T-helper 1 cell treated with Interleukin-12 subunit alpha and Interleukin-12 subunit beta and Interleukin-4 antibody, amounts not matched to agents 30 ng/mL and 1 ng/mL, for 36 hours (primary cell): ENCODE measurements around the gene MAP7. TPM values are rescaled to one million over a fixed set of nuclear protein-coding genes. Genes with fewer than 3 reads are reported as not detected.
"Not testable (repeated sequence)": the region's sequence is repeated elsewhere in the genome, so short reads cannot be mapped to it uniquely, and the experiment has no call there.

Experiments
- intact Hi-C: fragments of 100-400 bp; cut with micrococcal nuclease; formaldehyde crosslinking; loops from one replicate; pipeline ENCODE4 v1.15.1; 2024
- total RNA-seq: library from RNA; stranded (reverse); gene quantifications from 2 replicates; pipeline ENCODE4 v1.2.3, GENCODE V29; 2022

Gene MAP7
- total RNA-seq, 1 donor from 2014 or later, result 1.4 TPM

DNA sequence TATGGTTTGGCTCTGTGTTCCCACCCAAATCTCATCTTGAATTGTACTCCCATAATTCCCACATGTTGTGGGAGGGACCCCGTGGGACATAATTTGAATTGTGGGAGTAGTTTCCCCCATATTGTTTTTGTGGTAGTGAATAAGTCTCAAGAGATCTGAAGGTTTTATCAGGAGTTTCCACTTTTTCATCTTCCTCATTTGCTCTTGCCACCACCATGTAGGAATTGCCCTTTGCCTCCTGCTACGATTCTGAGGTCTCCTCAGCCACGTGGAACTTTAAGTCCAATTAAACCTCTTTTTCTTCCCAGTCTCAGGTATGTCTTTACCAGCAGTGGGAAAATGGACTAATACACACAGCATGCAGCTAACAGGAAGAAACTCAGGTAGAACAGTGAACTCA is 151.8 kb downstream of the MAP7 start:
- intact Hi-C loops, result no loop called here

DNA sequence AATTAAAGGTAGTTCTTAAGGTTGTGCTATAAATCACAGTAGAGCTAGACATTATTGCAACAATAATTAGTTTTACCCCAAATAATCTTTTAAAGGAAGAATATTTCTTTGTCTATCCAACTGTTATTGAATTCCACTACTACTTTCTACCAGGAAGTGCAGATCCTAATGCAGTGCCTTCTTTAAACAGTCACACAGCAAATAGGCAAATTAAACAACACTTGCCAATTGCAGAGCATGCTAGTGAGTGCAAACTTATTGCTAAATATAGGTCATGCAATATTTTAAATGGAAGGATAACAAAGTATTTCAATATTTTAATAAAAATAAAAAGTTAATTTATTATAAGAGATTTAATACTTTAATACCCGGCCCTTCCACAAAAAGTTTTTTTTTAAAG is 153.3 kb downstream of the MAP7 start:
- intact Hi-C loops, result no loop called here

DNA sequence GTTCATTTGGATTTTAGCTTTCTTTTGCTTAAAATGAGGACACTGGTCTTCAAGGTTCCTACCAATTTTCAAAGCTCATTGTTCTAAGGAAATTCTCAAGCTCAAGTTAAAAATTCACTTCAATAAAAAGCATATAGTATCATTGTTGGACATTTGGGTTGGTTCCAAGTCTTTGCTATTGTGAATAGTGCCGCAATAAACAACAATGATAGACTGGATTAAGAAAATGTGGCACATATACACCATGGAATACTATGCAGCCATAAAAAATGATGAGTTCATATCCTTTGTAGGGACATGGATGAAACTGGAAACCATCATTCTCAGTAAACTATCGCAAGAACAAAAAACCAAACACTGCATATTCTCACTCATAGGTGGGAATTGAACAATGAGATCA is 159.3 kb downstream of the MAP7 start:
- intact Hi-C loops, result not testable (repeated sequence)

DNA sequence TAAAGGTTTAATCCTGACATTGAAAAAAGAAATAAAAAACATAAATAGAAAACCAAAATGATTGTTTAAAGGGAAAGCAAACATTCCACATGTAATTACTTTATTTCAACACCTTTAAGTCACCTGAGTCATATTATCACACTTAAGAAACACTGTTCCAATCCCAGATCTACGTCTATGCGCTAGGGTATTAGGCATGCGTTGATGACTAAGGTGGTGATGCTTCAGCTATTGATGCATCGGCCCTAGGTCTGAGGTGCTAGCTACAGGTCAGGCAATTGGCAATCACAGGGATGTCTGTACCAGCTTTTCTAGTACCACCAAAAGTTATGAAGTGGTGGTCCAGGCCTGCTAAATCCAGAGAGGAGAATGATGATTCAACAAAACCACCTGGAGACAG is 162.9 kb downstream of the MAP7 start:
- intact Hi-C loops, result no loop called here

DNA sequence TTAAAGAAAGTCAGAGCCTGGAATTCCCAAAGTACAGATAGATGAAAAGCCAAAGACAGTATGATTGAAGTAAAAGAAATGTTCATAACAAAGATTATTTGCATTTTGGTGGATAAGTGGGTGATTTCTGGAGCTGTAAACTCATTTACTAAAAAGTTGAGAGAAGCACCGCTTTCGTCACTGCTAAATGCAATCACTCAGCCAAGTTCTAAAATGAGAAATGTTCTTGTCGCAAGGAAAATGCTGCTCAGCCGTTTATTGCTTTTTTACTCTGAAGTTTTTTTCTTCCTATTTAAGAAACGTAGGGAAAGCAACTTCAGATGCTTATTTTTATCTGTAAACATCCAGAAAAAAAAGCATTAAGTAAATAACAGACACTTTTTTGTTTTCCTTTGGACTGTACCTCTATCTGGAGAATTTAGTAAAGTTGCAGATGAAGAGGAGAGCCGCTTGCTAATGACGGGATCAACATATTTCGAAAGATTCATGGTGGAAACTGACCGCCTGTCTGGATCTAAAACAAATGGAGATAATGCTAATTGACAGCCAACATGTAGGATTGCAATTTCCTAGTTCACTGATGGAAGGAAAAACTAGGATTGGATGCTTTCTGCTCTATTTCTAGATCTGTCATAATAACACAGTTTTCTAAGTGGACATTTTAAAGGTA is 166.8 kb downstream of the MAP7 start:
- intact Hi-C loops, result no loop called here

DNA sequence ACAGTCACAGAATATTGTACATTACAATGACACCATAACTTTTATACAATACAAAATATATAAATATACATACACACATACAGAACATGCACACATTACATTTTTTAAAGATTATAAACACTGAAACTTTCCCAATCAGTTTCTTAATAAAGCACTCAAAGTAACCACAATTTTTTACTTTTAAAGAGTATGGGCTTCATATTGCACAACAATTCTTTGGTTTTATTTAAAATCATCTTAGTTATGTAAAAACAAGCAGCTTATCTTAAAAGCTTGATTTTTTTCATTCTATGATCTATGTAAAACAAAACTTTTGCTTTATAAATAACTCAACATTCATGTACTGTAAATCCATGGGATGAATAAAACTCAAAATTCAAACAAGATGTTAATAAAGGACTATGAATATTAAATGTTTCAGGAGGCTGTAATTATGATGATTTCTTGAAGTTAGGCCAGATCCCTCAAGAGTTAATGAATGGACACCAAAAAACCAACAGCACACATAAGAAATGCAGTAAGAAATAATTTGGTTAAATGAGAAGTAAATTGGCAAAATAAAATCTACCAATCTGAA is 167.5 kb downstream of the MAP7 start:
- intact Hi-C loops, result no loop called here

DNA sequence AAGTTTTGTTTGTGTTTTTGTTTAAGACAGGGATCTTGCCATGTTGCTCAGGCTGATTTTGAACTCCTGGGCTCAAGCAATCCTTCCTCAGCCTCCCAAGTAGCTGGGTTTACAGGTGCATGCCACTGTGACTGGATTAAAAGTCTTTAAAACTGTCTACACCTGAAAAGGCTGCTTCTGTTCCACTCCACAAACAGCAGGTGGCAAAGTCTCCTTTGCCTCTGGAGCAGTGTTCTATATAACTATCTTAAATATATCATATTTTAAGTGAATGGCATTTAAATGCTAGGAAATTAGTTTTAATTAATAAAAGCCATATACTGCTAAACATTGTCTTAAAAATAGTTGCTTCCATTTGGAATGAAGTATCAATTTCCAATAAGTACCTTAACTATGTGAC is 171.3 kb downstream of the MAP7 start:
- intact Hi-C loops, result no loop called here

DNA sequence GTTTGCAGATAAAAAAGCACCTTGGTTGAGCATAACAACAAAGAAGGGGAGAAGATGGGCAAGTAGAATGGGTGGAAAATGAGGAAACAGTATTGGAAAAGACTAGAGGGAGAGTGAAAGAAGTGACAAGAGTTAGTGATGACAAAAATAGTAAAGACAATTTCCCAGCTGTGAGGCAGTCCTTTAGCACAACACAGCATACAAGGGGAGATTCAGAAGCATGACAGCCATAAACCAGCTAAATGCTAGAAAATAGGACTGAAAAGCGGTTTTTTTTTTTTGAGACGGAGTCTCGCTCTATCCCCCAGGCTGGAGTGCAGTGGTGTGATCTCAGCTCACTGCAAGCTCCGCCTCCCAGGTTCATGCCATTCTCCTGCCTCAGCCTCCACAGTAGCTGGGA is 174.4 kb downstream of the MAP7 start:
- intact Hi-C loops, result not testable (repeated sequence)

DNA sequence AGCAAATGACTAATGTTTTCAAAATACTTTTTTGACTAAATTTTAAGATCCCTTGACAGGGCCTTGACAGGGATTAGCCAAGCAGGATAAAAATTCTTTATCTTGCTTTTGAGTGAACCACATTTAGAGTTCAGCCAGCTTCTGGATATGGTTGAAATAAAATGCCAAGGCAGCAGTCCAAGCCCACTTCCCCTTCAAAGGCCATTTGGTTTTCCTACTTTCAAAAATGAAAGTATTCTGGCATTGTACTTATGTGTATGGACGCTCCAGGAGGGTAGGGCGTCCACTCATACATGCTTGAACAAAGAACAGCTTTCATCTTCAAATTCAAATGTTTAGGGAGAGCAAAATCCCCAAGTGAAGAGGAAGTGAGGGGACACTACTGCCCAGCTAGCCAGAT is 178.3 kb downstream of the MAP7 start:
- intact Hi-C loops, result no loop called here

DNA sequence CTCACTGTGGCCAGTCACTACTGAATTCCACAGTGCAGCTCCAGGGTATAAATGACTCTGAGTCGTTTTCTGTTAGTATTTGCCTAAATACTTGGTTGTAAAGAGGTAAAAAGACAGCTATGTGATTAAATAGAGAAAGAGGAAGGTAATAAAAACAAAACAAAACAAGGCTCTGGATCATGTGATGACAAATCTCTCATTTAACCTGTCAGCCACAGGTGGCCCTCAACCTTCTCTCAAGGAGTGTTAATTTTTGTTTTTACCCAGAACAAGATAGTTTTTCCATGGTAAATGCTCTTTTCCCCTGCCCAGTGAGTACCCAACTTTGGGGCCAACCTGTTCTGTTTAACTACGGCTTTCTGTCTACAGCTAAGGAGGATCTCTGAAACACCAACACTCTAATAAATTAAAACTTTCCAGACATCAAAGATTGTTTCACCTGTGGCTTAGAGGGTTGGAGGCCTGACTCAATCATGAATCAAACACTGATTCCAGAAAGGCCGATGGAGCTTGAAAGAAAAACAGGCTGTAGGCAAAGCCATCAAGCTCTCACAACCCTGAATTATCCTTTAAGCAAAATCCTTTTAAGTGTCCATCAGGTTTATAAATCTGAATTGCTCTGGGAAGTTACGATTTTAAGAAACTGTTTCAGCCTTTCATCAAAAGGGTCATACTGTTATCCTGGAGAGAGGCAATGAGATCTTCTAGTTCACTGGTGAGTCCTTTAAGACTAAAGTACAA is 179.1 kb downstream of the MAP7 start:
- intact Hi-C loops, result no loop called here

DNA sequence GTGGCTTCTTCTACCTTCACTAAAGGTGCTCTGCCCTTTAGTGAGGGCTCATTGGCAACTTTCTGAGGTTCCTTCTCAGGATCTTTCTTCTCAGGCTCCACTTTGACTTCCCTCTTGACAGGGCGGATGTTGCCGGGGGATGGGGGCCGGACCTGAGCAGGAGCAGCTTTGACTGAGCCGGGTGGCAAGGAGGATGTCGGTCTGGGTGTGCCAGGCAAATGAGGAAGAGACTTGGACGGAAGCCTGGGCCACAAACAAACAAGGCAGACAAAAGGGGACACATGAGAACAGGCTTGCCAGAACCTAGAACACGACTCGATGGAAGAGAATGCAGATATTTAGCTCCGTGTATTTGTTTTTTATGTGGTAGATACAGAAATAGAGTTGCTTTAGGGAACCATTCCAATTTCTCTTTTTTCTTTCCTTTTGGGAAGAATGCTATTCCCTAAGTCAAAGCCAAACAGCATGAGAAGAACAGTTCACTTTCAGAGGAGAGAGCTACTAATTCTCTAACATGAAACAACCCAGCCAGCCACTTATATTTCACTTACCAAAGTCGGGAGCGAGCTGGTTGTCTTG is 184.4 kb downstream of the MAP7 start:
- intact Hi-C loops, result no loop called here

DNA sequence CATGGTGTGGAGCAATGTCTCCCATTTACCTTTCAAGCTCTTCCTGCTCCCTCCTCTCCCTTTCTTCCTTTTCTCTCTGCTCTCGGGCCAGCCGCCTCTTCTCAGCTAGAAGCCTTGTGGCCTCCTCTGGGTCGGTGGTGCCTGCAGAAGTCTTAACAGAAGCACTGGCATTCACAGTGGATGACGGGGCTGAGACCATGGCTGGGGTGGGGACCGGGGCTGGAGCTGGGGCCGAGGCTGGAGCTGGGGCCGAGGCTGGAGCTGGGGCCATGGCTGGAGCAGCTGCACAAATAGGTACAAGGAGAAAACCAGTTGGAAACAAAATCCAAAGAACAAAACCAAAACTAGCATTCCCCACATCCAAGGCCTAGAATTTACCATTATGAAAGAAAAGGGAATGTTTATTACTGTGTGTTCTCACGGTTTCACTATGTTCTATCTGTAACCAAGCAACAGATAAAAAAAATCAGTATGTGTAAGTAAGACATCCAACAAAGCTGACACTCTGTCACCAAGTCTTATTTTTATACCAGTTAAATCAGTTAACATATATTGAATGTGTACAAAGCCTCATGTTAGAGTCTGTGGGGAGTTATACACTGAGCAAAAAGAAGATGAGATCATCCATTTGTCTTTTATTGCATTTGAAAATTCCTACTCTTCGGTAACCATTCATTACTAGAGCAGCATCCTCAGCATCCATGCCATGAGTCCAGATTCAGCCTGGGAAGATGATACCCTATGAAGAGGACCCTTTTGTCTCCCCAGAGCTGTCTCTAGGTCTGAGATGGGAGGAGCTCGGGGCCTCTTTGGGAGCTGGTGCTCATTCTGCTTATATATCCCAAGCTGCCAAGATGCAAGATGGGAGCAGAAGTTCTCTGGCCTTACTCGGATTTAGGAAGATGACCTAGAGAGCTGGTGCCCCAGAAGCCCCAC is 187.5 kb downstream of the MAP7 start:
- intact Hi-C loops, result no loop called here

DNA sequence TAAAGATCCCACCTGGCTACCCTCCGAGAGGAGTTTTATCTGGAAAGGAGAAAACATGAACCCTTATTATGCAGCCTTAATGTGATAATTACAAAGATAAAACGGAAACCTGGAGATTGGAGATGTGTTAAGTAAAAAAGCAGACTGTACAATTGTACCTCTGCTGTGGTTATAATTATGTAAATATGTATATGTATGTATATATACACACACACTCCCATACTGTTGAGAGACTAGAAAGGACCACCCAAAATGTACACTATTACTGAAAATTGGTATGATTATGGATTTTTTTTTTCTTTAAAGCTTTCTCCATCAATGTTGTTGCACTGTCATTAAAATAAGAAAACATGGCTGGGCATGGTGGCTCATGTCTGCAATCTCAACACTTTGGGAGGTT is 188.4 kb downstream of the MAP7 start:
- intact Hi-C loops, result no loop called here

DNA sequence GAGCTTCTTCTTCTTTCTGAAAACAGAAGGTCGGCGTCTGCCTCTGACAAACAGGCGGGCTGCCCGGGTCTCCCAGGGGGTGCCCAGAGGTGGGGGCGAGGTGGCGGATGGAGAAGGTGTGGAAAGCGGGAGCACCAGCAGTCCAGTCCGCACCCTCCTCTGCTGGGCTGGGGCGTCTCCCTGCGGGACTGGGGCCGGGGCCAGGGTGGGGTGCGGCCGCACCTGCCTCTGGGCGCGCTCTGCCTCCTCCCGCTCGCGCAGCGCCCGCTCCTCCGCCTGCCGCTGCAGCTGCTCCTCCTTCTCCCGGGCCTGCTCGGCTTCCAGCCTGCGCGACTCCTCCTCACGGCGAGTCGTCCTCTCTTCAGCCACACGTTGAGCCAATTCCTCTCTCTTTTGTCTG is 189.4 kb downstream of the MAP7 start:
- intact Hi-C loops, result no loop called here

DNA sequence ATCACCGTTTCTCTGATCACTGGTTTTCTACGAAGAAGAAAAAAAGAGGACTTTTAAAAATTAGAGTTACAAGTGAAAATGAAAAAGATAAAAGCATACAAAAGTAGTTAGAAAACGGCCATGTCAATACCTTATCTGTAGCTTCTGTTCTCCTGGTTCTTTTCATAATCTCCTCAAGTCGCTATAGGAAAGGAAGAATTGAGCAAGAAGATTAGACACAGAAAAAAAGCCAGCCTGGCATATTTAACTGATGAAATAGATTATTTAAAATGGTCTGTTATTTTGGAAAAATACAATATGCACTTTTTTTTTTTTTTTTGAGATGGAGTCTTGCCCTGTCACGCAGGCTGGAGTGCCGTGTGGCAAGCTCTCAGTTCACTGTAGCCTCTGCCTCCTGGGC is 190.4 kb downstream of the MAP7 start:
- intact Hi-C loops, result no loop called here

DNA sequence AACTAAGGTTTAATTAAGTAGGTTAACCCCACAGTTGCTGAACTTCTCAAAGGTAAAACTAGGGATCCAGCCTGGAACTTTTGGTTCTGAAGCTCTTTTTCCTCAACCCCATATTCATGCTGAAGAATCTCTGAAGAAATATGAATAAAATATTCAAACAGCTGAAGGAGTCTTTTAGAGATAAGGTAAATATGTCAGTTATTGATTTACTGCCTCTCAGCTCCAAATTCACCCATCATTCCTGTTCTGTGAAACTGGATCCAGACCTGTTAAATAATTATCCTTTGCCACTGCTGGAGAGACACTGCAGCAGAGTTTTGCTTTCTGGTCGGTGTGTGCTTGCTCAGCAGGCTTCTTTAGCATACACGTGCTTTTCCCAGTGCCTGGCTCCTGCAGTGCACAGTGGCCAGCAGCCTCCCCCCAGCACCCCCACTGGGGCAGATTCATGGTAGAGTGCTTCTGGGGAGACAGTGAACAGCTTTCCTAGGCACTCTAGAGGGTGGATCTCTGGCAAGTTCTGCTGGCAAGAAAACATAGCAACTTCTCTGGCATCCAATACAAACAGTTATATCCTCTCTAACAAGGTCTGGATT is 198.6 kb downstream of the MAP7 start:
- intact Hi-C loops, result no loop called here

DNA sequence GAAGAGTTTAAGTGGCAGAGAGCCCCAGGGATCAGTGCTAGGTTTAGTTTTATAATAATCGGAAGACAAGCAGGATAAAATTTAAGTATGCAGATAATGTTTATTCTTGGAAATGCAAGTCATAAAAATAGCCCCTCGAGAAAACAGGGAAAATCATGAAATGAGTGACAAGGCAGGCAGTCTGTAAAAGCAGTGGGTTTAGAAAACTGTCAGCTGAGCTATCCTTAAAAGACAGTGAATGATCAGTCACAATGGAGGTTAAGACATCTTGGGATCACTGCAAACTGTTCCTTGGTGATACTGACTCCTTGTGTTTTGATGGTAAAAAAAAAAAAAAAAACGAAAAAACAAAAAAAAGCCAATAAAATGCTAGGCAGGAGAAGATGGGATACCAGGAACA is 199.3 kb downstream of the MAP7 start:
- intact Hi-C loops, result no loop called here

DNA sequence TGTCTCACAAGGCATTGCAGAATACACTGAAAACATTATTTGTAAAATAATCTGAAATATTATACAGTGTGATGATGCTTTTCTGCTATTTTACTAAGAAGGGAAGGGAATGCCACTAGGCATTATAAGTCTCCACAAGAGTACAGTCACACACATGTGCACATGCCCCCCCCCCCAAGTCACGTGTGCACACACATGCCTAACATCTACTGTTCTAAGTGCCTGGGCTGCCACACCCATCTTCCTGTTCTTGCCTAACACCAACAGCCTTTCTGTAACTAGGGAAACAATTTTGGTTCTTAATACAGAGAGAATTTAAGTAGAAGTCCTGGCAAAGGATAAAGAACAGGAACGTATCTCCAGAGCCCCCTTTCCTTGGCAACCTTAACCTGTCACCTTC is 202.4 kb downstream of the MAP7 start:
- intact Hi-C loops, result no loop called here

DNA sequence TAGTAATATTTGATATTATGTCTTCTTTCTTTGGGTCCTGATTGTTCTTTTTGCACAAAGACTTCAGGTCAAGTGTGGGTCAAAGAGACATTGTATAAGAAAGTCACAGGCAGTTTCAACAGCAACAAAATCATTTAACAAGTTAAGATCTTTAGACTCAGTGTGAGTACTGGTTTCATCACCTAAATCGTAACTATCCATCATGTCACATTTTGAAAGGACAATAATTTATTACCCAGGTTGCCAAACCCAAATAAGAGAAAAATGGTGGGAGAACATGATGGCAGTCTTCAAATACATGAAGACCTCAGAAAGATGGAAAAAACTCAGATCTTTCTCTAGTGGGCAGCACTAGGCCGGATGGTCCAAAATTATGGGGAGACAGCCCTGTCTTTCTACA is 205.1 kb downstream of the MAP7 start:
- intact Hi-C loops, result no loop called here

DNA sequence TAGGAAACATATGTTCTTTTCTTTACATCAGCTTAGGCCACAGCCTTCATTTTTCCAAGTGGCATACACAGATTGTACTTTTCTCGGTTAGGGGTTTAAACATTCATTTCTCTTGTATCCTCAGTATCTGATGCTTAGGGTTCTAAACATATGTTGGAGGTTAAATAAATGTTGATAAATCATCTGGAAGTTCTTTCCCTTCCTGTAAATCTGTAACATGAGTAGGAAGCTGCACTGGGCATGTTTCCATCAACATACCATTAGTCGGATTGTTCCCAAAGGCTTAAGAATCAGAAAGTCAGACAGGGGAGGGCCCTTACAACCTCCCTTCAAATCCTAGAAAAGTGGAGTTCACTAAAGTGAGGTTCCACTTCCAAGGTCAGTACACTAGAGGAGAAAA is 205.8 kb downstream of the MAP7 start:
- intact Hi-C loops, result no loop called here

DNA sequence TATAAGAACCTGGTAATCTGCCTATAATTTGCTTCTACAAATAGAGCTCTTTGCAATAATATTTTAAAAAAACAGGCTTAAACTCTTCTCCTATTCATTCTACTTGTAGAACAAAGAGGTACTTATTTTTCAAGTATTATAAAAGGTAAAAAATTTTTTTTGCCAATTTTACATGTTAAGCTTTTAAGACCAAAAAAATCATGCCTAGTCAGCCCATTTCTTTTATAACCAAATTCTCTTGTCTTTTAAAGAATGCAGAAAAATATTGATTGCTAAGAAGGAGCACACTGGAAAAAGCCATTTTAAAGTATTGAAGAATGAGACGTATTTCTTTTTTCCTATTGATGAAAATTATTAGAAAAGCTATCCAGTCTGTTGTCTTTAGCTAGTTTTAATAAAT is 206.5 kb downstream of the MAP7 start:
- intact Hi-C loops, result no loop called here
